Limb (tissue), 2 donors: ENCODE results near the gene TMEM42.

Experiments used
- DNase-seq, 2 donors: peaks; one replicate each; pipeline ENCODE4 v3.0.0-alpha.2; 2016; ENCODE audit errors: extremely low spot score in 2 of 2

TMEM42 gene

GRCh38 chr3:44910693-44911092 is 49.0 kb downstream of the TMEM42 start:
- DNase-seq, result no peak

DNA sequence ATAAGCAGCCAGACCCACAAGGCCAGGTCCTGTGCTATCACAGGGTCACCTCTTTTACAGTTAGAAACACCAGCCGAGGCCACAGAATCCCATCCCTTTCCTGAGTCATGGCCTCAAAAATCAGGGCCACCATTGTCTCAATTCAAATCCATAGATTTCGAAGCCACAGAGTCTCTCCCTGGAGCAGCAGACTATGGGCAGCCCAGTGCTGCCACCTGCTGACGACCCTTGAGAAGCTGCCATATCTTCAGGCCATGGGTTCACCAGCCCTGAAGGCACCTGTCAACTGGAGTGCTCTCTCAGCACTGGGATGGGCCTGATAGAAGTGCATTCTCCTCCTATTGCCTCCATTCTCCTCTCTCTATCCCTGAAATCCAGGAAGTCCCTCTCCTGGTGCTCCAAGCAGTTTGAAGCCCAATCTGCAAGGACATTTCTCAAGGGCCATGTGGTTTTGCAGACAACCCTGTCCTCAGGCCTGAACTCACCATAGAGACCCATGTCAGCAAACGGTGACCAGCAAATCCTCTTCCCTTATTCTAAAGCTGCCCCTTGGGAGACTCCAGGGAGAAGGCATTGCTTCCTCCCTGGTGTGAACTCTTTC is 52.3 kb downstream of the TMEM42 start:
- peak; percentile 60 to 73 for DNase-seq

DNA sequence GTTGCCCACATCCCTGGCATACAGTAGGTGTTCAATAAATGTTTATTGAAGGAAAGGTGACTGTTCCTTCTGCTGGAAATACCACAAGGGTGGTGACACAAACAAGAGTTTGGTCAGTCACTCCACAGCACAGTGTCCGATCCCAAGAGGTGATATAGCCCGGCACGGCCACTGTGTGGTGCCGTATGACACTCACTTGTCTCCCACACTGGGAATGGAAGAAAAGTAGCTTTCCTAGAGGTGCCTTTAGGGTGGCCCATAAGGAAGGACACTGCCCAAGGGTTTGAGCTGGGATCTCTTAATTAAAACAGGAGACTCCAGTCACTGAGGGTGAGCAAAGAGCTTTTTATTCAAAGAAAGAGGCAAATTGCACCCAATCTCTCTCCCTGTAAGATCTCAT is 53.2 kb downstream of the TMEM42 start:
- DNase-seq, result no peak
